Head of caudate nucleus (tissue), 42 donors: ENCODE data around the gene TSSC4.

ENCODE experiments used
- DNase-seq, 42 donors: peaks; one replicate each; pipeline versions ENCODE4 v3.0.0 to v3.0.0-alpha.2; 2020 to 2021; ENCODE audit warnings: mixed read lengths in 7 of 42
- intact Hi-C: fragments of 100-400 bp; cut with DNase I; formaldehyde crosslinking; loops from one replicate; pipeline ENCODE4 v1.15.0; 2022

Gene TSSC4

GRCh38 chr11:2450321-2451041 is 49.9 kb downstream of the TSSC4 start:
- intact Hi-C loops = no loop called here

GRCh38 chr11:2451336-2451735 is 50.8 kb downstream of the TSSC4 start:
- intact Hi-C loops = no loop called here
- DNase-seq = peak in 1 of 42 donors; percentile 8

More at GRCh38 chr11:2450321-2451041, 49.9 kb downstream of the TSSC4 start:
- DNase-seq = peak in 1 of 42 donors; percentile 10

DNA sequence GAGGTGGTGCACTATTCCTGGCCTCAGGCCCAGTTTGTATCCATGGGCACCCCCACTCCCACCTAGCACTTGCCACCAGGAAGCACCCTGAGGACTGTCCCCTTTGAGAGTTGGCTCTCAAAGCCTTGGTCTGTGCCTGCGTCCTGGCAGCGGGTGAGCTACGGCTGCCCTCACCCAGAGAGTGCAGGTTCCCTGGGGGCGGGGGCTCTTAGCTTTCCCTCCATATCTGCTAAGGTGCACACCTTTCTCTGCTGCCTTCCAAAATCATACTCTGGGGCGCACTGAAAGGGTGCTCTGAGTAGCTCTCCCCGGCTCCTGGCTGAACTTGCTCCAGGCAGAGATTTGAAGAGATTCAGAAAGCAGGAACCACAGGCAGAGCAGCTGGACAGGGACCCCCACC is 51.4 kb downstream of the TSSC4 start:
- DNase-seq = peak in 1 of 42 donors; percentile 7

GRCh38 chr11:2452321-2453012 is 51.9 kb downstream of the TSSC4 start:
- intact Hi-C loops = no loop called here
- DNase-seq = peak in 1 of 42 donors; percentile 4

More for the DNA sequence above, 51.4 kb downstream of the TSSC4 start:
- intact Hi-C loops = no loop called here

DNA sequence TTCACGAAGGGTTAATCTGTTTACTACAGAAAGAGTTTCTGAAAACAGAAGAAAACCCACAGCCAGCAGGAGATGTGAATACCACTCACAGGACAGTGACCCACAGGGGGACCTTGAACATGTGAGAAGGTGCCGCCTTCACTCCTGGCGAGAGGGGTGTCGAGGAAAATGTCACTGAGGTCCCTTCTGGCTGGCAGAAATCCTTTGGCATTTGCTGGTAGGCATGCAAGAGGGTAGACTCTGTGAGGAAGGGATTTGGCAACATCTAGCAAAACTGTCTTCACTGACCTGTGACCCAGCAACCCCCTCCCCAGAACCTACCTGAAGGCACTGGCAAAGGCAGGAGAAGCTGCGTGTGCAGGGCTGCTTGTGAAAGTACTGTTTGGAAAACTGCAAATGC is 52.9 kb downstream of the TSSC4 start:
- no peak for DNase-seq
- intact Hi-C loops = no loop called here
